HG02943 (cell line): ENCODE measurements around the gene LRRC4C.

Source experiments
- ATAC-seq: cut with Tn5 transposase; IDR thresholded peaks from one replicate; pipeline ENCODE4 v1.9.1; 2021; ENCODE audit warnings: mild to moderate bottlenecking, low read depth, moderate library complexity; ENCODE audit not compliant: unreplicated experiment

The LRRC4C gene

GRCh38 chr11:40763046-40763445, 696.4 kb downstream of the LRRC4C start:
- ATAC-seq = no peak

DNA sequence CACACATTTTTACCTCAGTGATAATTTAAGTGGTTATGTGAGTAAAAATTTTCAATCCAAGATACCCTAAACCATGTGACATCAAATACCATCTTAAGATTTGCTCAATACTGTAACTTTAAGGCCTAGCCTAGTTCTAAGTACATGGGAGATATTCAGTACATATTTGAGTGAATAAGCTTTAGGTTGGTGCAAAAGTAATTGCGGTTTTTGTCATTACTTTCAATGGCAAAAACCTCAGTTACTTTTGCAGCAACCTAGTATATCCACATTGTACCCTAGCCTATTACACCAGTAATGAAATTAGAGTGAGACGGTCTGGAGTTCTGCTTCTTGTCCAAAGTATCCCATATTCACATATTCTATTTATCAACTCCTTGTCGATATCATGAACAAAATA, 700.1 kb downstream of the LRRC4C start:
- ATAC-seq = no peak

GRCh38 chr11:40754297-40754696, 705.2 kb downstream of the LRRC4C start:
- no peak for ATAC-seq

- ATAC-seq = no peak
Measured at GRCh38 chr11:40746282-40746681, 713.2 kb downstream of the LRRC4C start.

- ATAC-seq = no peak
Measured at GRCh38 chr11:40732132-40732531, 727.3 kb downstream of the LRRC4C start.

DNA sequence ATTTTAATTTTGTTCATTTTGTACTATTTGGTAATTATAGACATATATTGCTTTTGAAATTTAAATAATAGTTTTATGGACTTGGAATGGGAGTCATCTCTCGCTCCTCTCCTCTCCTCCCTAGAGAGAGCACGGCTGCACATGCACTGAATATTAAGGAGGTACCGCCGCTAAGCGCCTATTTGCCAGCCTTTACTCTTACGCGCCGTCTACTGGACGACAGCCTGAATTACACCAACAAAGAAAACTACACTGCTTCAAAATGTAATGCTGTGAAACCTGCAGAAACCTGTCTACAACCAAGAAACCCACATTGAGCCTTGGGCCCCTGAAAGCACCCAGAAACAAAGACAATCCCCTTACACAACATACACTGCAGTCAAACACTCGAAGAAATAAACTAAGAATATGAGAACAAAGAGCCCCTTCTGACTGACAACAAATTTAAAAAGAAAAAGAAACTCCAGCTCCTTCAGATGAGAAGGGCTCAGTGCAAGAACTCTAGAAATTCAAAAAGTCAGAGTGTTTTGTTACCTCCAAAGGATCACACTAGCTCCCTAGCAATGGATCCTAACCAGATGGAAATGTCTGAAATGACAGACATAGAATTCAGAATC, 737.2 kb downstream of the LRRC4C start:
- ATAC-seq = no peak

- ATAC-seq = no peak
Measured at GRCh38 chr11:40716344-40717130, 742.9 kb downstream of the LRRC4C start.

DNA sequence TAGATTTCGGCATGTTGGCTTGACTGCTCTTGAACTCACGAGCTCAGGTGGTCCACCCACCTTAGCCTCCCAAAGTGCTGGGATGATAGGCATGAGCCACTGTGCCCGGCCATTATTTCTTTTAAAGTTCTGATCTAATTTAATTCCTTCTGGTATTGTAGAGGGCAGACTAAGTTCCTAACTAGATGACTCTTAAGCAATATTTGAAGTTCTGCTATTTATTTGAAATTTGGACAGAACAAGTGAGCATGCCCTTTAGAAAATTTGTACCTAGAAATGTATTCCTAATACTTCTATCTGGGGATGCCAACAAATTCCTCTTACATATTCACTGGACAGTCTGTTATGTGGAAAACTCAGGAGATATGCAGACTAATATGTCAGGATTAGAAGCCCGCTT, 746.4 kb downstream of the LRRC4C start:
- no peak for ATAC-seq

GRCh38 chr11:40701027-40701426, 758.4 kb downstream of the LRRC4C start:
- ATAC-seq = no peak

DNA sequence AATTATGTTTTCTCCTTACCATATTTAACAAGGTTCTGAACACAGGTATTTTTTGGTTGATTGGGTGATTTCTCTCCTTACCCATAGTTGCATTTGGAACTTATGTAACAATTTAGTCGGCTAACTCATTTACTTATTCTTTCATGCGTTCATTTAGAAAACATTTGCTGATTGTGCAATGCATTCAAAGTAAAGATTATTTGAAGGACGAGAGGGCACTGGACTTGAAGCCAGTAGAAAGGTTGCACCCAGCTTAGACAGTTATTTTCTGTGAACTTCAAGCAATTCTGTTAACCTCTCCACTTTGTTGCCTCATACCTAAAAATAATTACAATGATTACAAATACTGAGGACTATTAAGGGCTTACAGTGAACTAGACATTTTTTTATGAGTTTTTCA, 769.6 kb downstream of the LRRC4C start:
- ATAC-seq = no peak

GRCh38 chr11:40688369-40688768, 771.1 kb downstream of the LRRC4C start:
- no peak for ATAC-seq

DNA sequence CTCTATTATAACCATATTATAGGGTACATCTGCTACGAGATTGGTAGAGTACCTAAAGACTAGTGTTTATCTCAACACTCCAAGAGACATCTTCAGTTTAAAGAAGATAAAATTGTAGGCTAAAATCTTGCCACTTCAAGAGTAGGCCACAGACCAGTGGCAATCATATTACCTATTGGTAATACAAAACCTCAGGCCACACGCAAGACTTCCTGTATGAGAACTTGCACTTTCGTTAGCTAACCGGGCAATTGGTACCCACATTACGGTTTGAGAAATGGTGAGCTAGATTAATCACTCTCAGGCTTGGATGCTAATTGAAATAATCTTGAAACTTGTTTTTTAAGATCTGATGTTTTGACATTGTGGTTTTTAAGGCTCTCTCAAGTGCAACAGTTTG, 772.7 kb downstream of the LRRC4C start:
- ATAC-seq = no peak

DNA sequence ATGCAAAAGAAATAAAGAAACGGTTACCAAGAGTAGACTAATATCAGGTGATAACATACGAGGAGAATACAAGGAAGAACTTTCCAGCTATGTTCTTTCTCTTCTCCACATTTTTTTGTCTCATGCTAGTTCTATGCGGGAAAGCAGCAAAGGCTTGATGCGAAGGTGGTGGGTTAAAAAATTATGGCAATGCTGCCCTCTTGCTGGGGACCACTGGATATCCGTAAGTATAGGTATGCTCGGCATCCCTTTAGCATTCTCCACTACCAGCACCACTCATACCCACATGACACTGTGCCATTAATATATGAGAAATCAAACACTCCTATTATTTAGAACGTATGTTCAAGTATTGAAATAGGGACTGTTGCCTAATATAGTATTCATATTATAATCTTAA, 776.4 kb downstream of the LRRC4C start:
- ATAC-seq = no peak

DNA sequence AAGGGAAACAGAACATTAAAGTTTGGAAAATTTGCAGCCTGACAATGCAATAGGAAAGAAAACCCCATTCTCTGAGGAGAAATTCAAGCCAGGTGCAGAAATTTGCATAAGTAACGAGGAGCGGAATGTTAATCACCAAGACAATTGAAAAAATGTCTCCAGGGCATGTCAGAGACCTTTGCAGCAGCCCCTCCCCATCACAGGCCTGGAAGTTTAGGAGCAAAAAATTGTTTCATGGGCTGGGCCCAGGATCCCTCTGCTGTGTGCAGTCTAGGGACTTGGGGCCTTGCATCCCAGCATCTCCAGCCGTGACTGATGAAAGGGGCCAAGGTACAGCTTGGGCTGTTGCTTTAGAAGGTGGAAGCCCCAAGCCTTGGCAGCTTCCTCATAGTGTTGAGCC, 780.2 kb downstream of the LRRC4C start:
- ATAC-seq = no peak

DNA sequence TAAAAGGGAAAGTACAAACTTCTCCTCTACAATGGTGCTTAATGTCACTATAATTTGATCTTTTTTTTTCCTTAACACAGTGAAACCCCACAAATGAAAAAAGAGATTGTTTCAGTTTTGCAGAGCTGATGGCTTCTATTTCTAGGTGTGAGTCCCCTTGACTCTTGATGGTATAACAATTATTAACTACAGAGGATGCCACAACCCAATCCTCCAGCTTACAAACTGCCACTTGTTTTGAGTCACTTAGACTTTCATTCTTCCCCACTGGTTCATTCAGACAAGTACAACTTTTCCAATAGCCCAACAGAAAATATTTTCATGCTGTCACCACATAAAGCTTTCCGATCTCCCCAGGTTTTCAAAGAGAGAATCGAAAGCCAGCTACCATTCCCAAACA, 812.2 kb downstream of the LRRC4C start:
- ATAC-seq = no peak

DNA sequence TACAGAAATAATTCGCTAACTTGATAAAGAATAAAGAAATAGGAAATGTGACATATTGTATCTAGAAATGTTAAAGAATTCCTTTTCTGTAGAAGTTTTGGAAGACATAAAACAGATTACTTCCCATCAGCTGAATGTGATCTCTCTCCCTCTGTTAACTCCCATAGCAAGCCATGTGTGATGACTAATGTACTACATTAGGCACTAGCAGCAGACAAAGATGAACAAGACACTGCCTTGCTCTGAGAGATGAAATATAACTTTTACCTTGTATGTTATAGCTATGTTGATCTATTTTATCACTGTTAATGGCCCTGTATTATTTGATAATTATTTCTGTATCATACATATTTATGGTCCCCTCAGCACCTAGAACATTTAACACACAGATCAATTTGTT, 817.2 kb downstream of the LRRC4C start:
- no peak for ATAC-seq

DNA sequence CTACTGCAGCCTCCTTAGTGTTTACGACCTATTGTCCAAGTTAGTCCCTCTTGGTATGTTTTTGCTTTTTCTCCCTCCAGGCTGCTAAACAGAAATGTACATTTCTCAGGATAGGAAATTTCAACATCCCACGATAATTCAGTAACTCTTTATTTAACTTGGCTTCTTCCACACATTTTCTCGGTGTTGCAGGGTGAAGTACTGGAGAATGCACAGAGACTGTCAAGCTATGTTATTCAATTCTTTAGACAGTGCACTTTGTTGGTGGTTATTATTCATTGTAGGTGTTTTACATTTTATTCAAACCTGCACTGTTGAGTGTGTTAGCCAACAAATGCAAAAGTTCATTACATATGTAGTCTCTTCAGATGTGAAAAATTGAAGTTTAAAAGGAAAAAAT, 839.8 kb downstream of the LRRC4C start:
- no peak for ATAC-seq

DNA sequence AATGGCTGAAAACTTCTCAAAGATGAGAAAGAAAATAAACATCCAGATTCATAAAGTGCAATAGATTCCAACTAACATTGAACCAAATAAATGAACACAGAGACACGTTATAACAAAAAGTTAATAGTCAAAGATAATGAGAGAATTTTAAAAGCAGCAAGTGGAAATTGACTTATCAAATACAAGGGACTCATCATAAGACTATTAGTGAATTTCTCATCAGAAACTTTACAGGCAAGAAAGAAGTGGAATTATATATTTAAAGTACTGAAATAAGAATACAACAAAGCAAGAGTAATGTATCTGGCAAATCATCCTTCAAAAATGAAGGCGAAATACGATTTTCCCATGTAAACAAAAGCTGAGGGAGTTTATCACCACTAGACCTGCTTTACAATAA, 852.7 kb downstream of the LRRC4C start:
- no peak for ATAC-seq

- ATAC-seq = no peak
Measured at GRCh38 chr11:40602866-40603552, 856.4 kb downstream of the LRRC4C start.

DNA sequence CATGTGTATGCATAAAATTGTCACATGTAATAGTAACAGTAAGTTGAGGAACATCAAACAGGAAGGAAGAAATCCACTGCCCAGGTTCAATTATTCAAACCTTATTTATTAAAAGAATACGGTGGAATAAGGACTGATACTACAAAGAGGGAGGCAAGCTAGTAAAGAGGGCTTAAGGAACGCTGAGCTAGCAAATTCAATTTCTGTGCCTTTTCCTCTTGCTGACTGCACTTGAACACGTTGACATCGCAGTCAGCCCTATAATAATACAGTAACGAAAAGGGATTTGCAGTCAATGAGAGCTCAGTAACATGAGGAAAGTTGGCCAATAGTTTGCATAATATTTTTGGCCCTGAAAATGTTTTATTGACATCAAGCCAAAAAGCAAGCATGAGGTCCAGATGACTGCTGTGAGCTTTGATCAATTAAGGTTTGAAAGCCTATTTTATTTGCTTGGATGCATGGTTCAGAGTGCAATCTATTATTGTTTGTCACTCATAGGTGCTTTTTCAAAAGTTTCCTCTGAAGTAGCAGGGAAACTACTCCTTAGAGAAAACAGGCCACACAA, 861.8 kb downstream of the LRRC4C start:
- ATAC-seq = no peak

DNA sequence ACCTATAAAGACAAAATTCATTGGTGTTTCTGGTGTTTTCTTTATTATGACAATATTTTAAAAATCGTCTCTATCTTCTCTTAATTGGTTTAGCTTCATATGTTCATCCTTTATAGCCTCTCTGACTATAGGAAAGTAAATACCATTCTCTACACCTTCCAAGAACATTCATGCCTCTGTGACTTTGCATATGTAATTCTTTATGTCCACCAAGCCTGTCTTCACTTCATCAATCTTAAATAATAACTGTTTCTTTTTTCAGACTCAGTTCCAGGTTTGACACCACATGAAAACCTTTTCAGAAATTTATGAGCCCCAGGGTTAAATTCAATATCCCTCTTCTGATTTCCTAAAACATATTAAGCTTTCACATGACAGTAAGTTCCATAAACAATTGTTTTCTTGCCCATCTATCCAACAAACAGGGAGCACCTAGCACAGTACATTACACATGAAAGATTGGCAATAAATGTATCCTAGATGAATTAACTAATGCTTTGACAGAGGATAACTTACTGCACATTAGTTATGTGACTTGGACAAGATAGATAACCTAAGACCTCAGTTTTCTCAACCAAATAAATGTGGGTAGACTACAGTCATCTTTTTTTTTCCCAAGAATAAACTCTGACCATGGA, 886.1 kb downstream of the LRRC4C start:
- no peak for ATAC-seq
